T47D (cell line): Measurements from ENCODE around the gene SLC12A2.

Experiments used
- DNase-seq, 2 experiments: peaks; one replicate each; pipeline versions ENCODE4 v3.0.0 to v3.0.0-alpha.2; 2011 to 2012; ENCODE audit warnings: low read depth in 1 of 2, low spot score in 1 of 2
- JUND ChIP-seq: IDR thresholded peaks from 2 replicates; pipeline ENCODE4 v1.6.1; 2012; ENCODE audit warnings: low read depth
- in situ Hi-C: cut with HindIII; loops from 2 replicates; pipeline ENCODE4 v1.10.0; 2016; ENCODE audit warnings: low sequenced_read_pairs, low pct_unique_long_range_greater_than_20kb

The SLC12A2 gene

DNA sequence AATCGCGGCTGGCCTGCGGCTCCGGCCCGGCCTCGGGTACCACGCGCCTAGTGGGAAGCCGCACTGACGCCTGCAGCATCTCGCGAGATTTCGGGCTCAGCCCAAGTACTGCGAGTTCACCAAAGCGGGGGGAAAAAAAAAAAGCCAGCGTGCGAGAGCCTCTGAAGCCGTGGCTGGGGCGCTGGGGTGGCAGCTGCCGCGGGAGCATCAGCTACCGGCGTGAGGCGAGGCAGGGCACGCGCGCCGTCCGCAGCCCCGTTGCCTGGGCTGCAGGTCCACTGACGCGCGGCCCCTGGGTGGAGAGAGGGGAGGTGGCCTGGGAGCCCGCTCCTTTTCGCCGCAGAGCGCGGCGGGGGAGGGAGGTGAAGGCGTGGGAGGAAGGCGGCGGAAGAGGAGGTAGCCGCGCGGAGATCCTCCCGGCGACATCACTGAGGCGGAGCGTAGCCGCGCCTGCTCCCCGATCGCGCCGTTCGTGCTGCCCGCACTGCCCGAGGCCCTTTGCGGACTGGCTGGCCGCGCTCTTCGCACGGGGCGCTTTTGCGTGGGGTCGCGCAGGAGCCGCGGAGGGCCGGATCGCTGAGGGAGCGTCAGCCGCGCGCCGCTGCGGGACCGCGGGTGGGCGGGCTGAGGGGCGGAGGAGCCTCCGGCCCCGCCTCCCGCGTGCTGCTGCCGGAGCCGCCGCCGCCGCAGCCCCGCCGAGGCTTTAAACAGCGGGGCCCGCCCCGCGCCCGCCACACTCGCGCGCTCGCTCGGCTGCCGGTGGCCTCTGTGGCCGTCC, at the start of gene SLC12A2:
TSS of gene SLC12A2 (plus strand) at position 734 of the 778 bp plus-strand sequence. CDS start 189 bp downstream, outside the sequence.
- no peak for TF ChIP-seq JUND
- DNase-seq: peak; percentile 82 to 95
- in situ Hi-C loops: no loop called here

DNA sequence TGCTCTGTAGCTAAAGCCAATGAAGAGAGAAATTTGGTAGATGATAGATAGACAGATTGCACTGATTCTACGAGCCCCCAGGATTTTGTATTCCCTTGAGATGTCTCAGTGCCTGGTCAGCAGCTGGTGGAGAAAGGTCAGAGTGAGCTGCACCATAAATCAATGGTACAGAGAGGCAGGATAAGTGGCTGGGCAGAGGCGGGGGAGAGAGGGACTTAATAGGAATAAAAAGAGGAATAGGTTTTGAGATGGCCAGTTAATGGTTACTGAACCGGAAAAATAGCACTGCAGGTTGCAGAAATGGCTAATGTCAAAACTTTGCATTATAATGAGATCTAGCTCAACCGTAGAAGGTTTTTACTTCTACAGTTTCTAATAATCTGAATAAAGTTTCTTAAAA, 47.9 kb upstream of the SLC12A2 start:
- DNase-seq: no peak
- TF ChIP-seq JUND: no peak
- in situ Hi-C loops: no loop called here

GRCh38 chr5:128036950-128037349, 46.6 kb upstream of the SLC12A2 start:
- no peak; the same call in 1 of the 2 replicates for TF ChIP-seq JUND
- in situ Hi-C loops: no loop called here
- peak; percentile 18 to 88 for DNase-seq

DNA sequence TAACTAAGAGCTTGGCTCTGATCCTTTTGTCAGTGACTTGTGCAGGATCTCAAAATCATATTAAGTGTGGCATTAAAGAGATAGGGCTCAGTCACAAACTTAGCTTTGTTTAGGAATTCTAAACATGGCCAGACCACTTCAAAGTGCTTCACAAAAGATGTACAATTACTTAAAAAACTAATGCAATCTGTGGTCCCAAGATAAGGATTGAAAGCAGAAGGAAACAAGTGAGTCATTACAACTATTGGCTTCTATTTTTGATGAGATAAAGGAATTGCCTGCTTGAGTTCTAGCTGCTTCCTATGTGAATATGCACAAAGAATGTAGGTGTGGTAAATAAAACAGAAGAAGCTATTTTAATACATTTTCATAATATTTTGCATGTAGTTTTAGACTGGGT, 44.9 kb upstream of the SLC12A2 start:
- in situ Hi-C loops: no loop called here
- no peak for TF ChIP-seq JUND

GRCh38 chr5:128040927-128041326, 42.6 kb upstream of the SLC12A2 start:
- in situ Hi-C loops: no loop called here
- peak in 1 of 2 experiments; percentile 10 for DNase-seq
- TF ChIP-seq JUND: no peak

More for the DNA sequence above, 44.9 kb upstream of the SLC12A2 start:
- no peak for DNase-seq

- no peak for TF ChIP-seq JUND
- DNase-seq: no peak
- in situ Hi-C loops: no loop called here
Observed at GRCh38 chr5:128052780-128053179, 30.8 kb upstream of the SLC12A2 start.

- no peak for TF ChIP-seq JUND
- in situ Hi-C loops: no loop called here
- DNase-seq: no peak
Observed at GRCh38 chr5:128053291-128053954, 30.1 kb upstream of the SLC12A2 start.

DNA sequence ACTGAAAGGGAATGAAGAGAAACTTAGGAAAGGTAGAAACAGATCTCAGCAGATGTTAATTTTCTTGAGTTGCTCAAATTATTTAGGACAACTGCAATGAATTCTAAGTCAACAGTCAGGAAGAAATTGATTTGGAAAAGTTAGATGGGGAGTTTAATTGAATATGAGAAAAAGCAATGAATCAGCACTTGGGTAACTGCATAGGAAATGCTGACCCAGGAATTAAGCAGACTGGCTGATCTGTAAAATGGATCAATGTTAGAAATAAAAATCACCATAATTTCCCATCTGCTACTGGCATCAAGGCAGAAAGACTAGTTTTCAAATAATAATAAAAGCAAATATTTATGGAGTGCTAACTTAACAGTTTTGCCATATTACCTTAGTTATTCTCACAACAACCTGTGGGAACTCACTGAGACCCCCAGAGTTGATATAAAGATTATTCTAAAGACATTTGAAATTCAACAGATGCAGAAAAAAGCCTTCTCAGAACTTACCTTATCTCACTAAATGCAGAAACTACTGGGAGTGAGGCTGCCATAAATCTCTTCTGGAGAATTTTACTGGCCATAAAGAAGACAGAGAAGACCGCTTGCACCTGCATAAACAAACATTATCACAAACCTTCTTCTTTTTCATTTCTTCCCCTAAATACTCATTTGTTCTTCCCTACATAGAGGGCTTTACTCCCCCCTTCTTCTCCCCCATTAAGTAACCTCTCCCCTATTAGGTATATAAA, 22.8 kb upstream of the SLC12A2 start:
- DNase-seq: no peak
- in situ Hi-C loops: no loop called here
- TF ChIP-seq JUND: no peak

GRCh38 chr5:128062172-128062746, 21.3 kb upstream of the SLC12A2 start:
- in situ Hi-C loops: no loop called here
- no peak for TF ChIP-seq JUND
- DNase-seq: no peak

DNA sequence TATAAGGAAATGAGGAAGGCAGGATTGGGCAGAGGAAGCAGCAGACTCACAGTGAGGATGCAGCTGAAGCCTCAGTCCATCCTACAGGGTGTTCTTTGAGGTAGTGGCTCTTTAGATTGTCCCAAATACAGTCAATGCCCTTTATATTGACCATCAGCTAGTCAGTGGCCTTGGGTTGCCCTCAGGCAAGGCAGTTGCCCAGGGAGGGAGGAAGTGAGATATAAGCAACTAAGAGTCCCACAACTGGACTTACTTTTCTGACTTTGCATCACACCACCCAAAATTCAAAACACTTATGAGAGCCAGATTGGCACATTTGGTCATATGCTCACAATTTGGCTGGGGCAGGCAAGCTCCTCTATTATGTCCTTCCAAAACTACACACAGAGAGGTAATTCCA, 9.4 kb upstream of the SLC12A2 start:
- TF ChIP-seq JUND: no peak
- DNase-seq: no peak
- in situ Hi-C loops: no loop called here

DNA sequence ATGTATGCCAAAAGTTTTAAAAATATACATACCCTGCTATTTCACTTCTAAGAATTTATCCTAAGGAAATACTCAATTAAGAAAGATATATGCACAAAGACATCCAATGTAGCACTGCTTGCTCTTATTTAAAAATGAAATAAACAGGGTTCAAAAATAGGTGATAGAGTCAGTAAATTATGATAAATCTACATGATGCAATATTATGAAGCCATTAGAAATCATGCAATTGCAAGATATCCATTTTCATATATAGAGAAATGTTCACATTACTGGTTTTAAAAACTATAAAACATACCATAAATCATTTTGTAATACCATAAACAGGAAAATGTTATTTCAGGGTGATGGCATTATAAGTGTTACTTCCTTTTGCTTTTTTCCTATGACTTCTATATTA, 8.6 kb upstream of the SLC12A2 start:
- DNase-seq: no peak
- in situ Hi-C loops: no loop called here
- TF ChIP-seq JUND: no peak

DNA sequence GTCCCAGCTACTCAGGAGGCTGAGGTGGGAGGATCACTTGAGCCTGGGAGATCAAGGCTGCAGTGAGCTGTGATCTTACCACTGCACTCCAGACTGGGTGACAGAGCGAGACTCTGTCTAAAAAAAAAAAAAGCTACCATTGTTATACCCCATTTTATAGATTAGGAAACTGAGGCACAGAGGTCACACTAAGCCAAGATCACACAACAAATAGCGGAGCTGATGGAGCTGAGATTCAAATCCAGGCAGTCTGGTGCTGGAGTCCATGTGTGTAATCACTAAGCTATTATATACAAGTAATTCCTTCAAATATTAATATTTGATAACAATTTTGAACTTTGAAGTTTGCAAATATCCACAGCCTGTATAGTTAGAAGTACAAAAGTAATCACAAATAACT, 6.0 kb upstream of the SLC12A2 start:
- no peak for DNase-seq
- in situ Hi-C loops: no loop called here
- TF ChIP-seq JUND: no peak
